ENCODE measurements around the gene KRTAP5-11.
"Not testable (repeated sequence)": the region's sequence is repeated elsewhere in the genome, so short reads cannot be mapped to it uniquely, and the experiment has no call there.

Gene KRTAP5-11

GRCh38 chr11:71582309-71582895, at the start of gene KRTAP5-11:
Gene KRTAP5-11 (minus strand): TSS chr11:71582875. CDS start chr11:71582837, 38 bp downstream.
- no peak for DNase-seq

DNA sequence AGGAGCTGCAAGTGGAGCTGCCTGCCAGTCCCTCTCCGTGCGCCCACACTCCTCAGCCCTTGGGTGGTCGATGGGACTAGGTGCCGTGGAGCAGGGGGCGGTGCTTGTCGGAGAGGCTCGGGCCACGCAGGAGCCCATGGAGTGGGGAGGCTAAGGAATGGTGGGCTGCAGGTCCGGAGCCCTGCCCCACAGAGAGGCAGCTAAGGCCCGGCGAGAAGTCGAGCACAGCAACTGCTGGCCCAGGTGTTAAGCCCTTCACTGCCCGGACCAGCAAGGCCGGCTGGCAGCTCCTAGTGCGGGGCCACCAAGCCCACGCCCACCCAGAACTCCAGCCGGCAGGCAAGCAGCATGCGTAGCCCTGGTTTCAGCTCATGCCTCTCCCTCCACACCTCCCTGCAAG, 48.9 kb upstream of the KRTAP5-11 start:
- not testable (repeated sequence) for DNase-seq

- not testable (repeated sequence) for DNase-seq
Observed at GRCh38 chr11:71630071-71630470, 47.4 kb upstream of the KRTAP5-11 start.

GRCh38 chr11:71628943-71629342, 46.3 kb upstream of the KRTAP5-11 start:
- DNase-seq = not testable (repeated sequence)

DNA sequence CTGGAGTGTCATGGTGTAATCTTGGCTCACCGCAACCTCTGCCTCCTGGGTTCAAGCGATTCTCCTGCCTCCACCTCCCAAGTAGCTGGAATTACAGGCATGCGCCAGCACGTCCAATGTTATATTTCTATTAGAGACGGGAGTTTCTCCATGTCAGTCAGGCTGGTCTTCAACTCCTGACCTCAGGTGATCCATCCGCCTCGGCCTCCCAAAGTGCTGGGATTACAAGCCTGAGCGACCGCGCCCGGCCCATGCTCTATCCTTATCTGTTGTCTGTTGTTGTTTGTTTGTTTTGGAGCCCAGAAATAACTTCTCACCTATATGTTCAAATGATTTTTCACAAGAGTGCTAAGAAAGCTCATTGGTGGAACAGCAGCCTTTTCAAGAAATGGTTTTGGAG, 40.6 kb upstream of the KRTAP5-11 start:
- DNase-seq = not testable (repeated sequence)

- not testable (repeated sequence) for DNase-seq
Observed at GRCh38 chr11:71622561-71622960, 39.9 kb upstream of the KRTAP5-11 start.

DNA sequence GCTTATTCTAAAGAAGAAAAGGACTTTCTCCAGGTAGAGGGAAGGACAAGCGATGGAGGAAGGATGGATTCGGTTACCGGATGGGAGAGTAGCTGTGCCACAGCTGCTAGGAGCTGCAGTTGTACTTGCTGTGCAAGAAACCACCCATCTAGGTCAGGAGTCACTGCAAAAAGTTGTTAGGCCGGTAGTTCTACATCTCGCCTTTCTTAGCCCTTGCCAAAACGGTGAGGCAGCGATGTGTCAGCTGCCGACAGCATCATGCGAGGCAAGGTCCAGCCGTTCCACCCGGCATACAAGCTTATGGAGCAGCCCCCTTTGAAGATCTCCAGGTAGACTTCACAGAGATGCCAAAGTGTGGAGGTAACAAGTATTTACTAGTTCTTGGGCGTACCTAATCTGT, 32.3 kb upstream of the KRTAP5-11 start:
- DNase-seq = not testable (repeated sequence)

- DNase-seq = not testable (repeated sequence)
Observed at GRCh38 chr11:71614366-71614917, 31.8 kb upstream of the KRTAP5-11 start.

DNA sequence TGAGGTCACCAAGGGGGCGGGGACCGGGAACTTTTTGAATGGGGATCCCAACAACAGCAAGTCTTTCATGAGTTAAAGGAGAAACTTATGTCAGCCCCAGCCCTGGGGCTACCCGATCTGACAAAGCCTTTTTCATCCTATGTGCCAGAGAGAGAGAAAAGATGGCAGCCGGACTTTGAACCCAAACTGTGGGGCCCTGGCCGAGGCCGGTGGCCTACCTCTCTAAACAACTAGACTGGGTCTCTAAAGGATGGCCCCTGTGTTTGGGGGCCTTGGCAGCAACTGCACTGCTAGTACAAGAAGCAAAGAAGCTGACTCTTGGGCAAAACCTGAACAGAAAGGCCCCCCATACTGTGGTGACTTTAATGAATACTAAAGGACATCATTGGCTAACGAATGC, 31.3 kb upstream of the KRTAP5-11 start:
- not testable (repeated sequence) for DNase-seq

DNA sequence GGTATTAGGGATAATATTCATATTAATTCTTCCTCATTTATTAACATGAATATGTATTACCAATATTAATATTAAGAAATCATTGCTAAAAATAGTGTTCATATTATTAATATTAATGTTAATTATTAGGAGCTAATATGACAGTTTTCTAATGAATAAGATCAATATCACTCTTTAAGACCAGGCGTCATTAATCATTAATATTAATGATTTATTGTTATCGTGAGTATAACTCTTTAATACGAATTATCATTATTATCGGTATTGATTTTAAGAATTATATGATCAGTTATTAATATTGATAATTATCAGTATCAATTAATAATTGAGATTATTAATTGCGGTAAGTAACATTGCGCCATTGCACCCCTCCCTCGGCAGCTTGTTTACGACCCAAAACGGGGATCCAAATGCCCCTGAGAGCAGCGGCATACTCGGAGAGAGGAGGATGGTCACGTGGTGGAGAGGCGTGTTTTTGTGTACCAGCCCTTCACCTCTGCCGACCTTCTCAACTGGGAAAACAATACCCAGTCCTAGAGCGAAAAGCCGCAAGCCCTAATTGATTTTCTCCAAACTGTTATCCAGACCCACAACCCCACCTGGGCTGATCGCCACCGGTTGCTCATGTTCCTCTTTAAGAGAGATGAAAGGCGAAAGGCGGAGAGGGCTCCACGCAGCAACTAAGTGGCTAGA, 28.7 kb upstream of the KRTAP5-11 start:
- DNase-seq = not testable (repeated sequence)

- DNase-seq = not testable (repeated sequence)
Observed at GRCh38 chr11:71608272-71608671, 25.6 kb upstream of the KRTAP5-11 start.

GRCh38 chr11:71607520-71608216, 25.0 kb upstream of the KRTAP5-11 start:
- not testable (repeated sequence) for DNase-seq

DNA sequence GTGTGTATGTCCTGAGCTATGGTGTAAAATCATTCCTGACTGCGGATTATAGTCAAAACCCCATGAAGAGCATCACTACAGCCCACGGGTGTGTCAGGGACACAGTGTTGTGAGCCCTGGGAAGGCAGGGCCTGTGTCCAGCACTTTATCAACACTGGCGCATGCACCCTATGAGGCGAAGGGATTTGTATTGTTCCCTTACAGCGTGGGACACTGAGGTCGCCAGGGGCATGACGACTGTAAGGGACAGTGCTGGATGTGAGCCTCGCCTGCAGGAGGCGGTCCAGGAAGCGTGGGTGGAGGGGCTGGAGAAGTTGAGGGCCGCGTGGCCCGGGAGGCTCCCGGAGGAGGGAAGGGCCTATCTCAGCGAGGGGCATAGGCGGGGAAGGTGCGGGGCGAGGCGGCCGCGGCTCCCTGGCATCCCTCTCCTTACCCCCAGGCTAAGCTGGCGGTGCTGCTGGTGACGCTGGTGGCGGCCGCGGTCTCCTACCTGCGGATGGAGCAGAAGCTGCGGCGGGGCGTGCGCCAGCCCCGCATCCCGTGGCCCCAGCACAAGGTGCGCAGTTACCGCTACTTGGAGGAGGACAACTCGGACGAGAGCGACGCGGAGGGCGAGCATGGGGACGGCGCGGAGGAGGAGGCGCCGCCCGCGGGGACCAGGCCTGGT, 24.3 kb upstream of the KRTAP5-11 start:
- DNase-seq = not testable (repeated sequence)

GRCh38 chr11:71604798-71605488, 22.3 kb upstream of the KRTAP5-11 start:
- peak; percentile 69 for DNase-seq

DNA sequence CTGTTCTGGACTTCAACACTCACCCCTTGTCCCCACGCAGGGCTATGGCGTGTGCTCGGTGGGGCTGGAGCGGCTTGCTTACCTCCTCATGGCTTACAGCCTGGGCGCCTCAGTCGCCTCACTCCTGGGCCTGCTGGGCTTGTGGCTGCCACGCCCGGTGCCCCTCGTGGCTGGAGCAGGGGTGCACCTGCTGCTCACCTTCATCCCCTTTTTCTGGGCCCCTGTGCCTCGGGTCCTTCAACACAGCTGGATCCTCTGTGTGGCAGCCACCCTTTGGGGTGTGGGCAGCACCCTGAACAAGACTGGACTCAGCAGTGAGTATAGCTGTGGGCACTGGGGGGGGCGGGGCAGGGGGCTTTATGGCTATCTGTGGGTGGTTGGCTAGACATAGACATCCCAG, 20.5 kb upstream of the KRTAP5-11 start:
- DNase-seq = not testable (repeated sequence)

GRCh38 chr11:71589546-71589920, 6.9 kb upstream of the KRTAP5-11 start:
- not testable (repeated sequence) for DNase-seq

DNA sequence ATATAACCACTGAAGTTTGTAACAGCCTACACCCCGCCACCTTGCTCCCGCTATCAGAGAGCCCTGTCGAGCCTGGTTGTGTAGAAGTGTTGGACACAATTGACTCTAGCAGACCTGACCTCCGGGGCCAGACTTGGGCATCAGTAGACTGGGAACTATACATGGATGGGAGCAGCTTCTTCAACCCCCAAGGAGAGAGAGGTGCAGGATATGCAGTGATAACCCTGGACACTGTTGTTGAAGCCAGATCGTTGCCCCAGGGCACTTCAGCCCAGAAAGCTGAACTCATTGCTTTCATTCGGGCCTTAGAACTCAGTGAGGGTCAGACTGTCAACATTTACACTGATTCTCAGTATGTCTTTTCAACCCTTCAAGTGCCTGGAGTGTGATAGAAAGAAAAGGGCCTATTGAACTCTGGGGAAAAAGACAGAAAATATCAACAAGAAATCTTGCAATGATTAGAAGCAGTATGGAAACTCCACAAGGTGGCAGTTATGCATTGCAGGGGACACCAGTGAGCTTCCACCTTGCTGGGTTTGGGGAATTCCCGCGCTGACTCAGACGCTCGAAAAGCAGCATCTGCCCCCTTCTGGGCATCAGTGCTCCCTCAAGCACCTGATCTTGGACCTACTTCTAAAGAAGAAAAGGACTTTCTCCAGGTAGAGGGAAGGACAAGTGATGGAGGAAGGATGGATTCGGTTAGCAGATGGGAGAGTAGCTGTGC, 6.3 kb upstream of the KRTAP5-11 start:
- DNase-seq = peak; percentile 85

GRCh38 chr11:71588314-71588713, 5.6 kb upstream of the KRTAP5-11 start:
- not testable (repeated sequence) for DNase-seq

DNA sequence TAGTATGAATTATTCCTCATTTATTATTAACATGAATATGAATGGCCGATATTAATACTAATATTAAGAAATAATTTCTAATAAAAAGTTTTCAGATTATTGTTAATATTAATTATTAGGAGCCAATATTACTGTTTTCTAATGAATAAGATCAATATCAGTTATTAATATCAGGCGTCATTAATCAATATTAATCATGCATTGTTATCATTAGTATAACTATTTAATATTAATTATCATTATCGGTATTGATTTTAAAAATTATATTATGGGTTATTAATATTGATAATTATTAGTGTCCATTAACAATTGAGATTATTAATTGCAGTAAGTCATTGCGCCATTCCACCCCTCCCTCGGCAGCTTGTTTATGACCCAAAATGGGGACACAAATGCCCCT, 3.0 kb upstream of the KRTAP5-11 start:
- DNase-seq = not testable (repeated sequence)

DNA sequence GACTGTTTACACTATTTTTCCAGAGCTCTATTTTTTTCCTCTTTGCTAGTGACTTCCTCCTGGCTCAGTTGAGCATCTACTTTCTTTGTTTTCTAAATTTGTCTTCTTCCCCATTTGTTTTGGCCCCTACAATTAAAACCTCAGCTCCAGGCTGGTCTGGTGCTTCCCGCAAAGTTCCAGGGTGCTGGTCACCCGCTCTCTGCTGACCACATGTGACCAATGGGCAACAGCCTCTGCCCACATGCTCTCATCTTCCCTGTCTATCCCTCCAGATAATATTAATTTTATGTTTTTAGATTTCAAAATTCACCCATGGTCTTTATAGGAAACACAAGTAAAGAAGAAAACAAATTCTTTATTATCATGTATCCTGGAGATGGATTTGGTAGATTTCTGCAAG, 294 bp upstream of the KRTAP5-11 start:
- DNase-seq = not testable (repeated sequence)

- DNase-seq = no peak
Observed at GRCh38 chr11:71581826-71582225, 849 bp downstream of the KRTAP5-11 start.
